Large intestine (tissue), 12 donors: ENCODE results near the gene SLC22A3. TPM values are rescaled to one million over a fixed set of nuclear protein-coding genes. Genes with fewer than 3 reads are reported as not detected.
"Not testable (repeated sequence)": the region's sequence is repeated elsewhere in the genome, so short reads cannot be mapped to it uniquely, and the experiment has no call there.

Source experiments
- DNase-seq, 2 donors: peaks; one replicate each; pipeline versions ENCODE4 v3.0.0 to v3.0.0-alpha.2; 2013
- H3K27ac ChIP-seq: one replicate; pipeline ENCODE4 v1.5.1; 2013; ENCODE audit warnings: low read length
- H3K27me3 ChIP-seq: 2 replicates; pipeline ENCODE4 v1.6.1; 2013; ENCODE audit warnings: low read length; ENCODE audit not compliant: control insufficient read depth, insufficient read depth
- H3K36me3 ChIP-seq: 2 replicates; pipeline ENCODE4 v1.6.1; 2013; ENCODE audit warnings: low read length; ENCODE audit not compliant: control insufficient read depth, insufficient read depth
- H3K4me1 ChIP-seq: one replicate; pipeline ENCODE4 v1.6.1; 2013; ENCODE audit warnings: low read length; ENCODE audit not compliant: control insufficient read depth, insufficient read depth
- H3K4me3 ChIP-seq: one replicate; pipeline ENCODE4 v1.5.1; 2013; ENCODE audit warnings: low read length
- H3K9me3 ChIP-seq: one replicate; pipeline ENCODE4 v1.6.1; 2013; ENCODE audit warnings: mild to moderate bottlenecking, low read depth, low read length, moderate library complexity; ENCODE audit not compliant: control insufficient read depth
- WGBS: methylation state at CpG from one replicate; pipeline ENCODE4 v1.1.5; 2013; ENCODE audit warnings: low lambda C conversion rate; ENCODE audit not compliant: insufficient coverage; 5-methylcytosine and 5-hydroxymethylcytosine counted together
- long read RNA-seq, 11 donors: transcript quantifications; one replicate each; lab custom pipeline, GENCODE V29; 2026
- polyA plus RNA-seq: library from polyadenylated mRNA; unstranded; fragments of 120-200 nt; gene quantifications from one replicate; pipeline ENCODE4 v1.2.1, GENCODE V29; 2013

Gene SLC22A3
- 2.5 TPM for polyA plus RNA-seq
- long read RNA-seq, donor 1, partial matches to known transcripts, result 0 of 1 reads
- long read RNA-seq, donor 1, other reads (novel, unspliced or antisense), result 0 of 1 reads
- long read RNA-seq, donor 2, result 0 reads
- long read RNA-seq, donor 3, partial matches to known transcripts, result 0 of 1 reads
- long read RNA-seq, donor 3, other reads (novel, unspliced or antisense), result 0 of 1 reads
- long read RNA-seq, donor 4, result 0 reads
- long read RNA-seq, donor 5, partial matches to known transcripts, result 0 of 1 reads
- long read RNA-seq, donor 5, other reads (novel, unspliced or antisense), result 0 of 1 reads
- long read RNA-seq, donor 6, result 0 reads
- long read RNA-seq, donor 7, result 0 reads
- long read RNA-seq, donor 8, result 0 reads
- long read RNA-seq, donor 9, result 0 reads
- long read RNA-seq, donor 10, result 0 reads
- long read RNA-seq, donor 11, result 0 reads

GRCh38 chr6:160348223-160349019 lies at the start of gene SLC22A3:
Gene SLC22A3, plus strand, starts transcription at chr6:160348378. Its CDS starts 42 bp downstream, at chr6:160348420.
- WGBS, result no CpG with 5 or more reads among the region's 105 CpGs
- no peaks in the 10 kb centered on the region for H3K36me3 ChIP-seq
- peak within 1 kb of the TSS; percentile 47 for H3K27ac ChIP-seq
- H3K4me3 ChIP-seq, result peak within 1 kb of the TSS; percentile 53
- peaks cover 5% of the 10 kb centered on the region for H3K9me3 ChIP-seq
- peaks cover 28% of the 10 kb centered on the region for H3K27me3 ChIP-seq
- H3K4me1 ChIP-seq, result peaks cover 9% of the 10 kb centered on the region
- DNase-seq, result peak in 1 of 2 donors; percentile 21

GRCh38 chr6:160299559-160299958 lies 48.6 kb upstream of the SLC22A3 start:
- H3K4me3 ChIP-seq, result no peak overlapping the region
- peak overlapping the region; percentile 55 for H3K27ac ChIP-seq
- H3K27me3 ChIP-seq, result no peaks in the 10 kb centered on the region
- H3K9me3 ChIP-seq, result peaks cover 7% of the 10 kb centered on the region
- no peak for DNase-seq
- H3K4me1 ChIP-seq, result peaks cover 16% of the 10 kb centered on the region
- no peaks in the 10 kb centered on the region for H3K36me3 ChIP-seq
- WGBS, result no CpG with 5 or more reads among the region's 11 CpGs

- no peaks in the 10 kb centered on the region for H3K36me3 ChIP-seq
- WGBS, result no CpG with 5 or more reads among the region's 15 CpGs
Observed at GRCh38 chr6:160300076-160300695, 48.0 kb upstream of the SLC22A3 start.

GRCh38 chr6:160301339-160301738 lies 46.8 kb upstream of the SLC22A3 start:
- Histone ChIP-seq H3K4me1 (peaks cover 16% of the 10 kb centered on the region), H3K4me3 (no peak overlapping the region), H3K27ac (no peak overlapping the region), H3K36me3 (no peaks in the 10 kb centered on the region), H3K9me3 (peaks cover 7% of the 10 kb centered on the region), H3K27me3 (no peaks in the 10 kb centered on the region)
- DNase-seq, result no peak
- WGBS, result 86% methylated on average over 1 of the region's 4 CpGs

More at GRCh38 chr6:160300076-160300695, 48.0 kb upstream of the SLC22A3 start:
- peak; percentile 84 to 89 for DNase-seq
- Histone ChIP-seq H3K9me3 (peaks cover 7% of the 10 kb centered on the region), H3K4me3 (no peak overlapping the region), H3K4me1 (peaks cover 16% of the 10 kb centered on the region), H3K27me3 (no peaks in the 10 kb centered on the region), H3K27ac (peak overlapping the region; percentile 55)

- not testable (repeated sequence) for H3K4me3 ChIP-seq
Observed at GRCh38 chr6:160302431-160303082, 45.6 kb upstream of the SLC22A3 start.

DNA sequence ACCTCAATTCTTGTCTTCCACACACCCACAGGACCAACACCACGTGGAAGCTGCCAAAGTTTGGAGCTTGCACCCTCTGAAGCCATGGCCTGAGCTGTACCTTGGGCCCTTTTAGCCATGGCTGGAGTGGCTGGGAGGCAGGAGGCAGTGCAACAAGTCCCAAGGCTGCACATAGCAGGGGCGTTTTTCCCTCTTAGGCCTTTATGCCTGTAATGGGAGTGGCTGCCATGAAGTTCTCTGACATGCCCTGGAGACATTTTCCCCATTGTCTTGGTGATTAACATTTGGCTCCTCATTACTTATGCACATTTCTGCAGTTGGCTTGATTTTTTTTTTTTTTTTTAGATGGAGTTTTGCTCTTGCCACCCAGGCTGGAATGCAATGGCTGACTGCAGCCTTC lies 44.4 kb upstream of the SLC22A3 start:
- Histone ChIP-seq H3K36me3 (no peaks in the 10 kb centered on the region), H3K27ac (no peak overlapping the region), H3K9me3 (peaks cover 7% of the 10 kb centered on the region), H3K27me3 (no peaks in the 10 kb centered on the region), H3K4me1 (peaks cover 16% of the 10 kb centered on the region), H3K4me3 (no peak overlapping the region)
- DNase-seq, result no peak
- WGBS, result no CpG with 5 or more reads among the region's 2 CpGs

More at GRCh38 chr6:160302431-160303082, 45.6 kb upstream of the SLC22A3 start:
- not testable (repeated sequence) for H3K9me3 ChIP-seq, H3K27ac ChIP-seq, H3K36me3 ChIP-seq, H3K27me3 ChIP-seq, DNase-seq
- no CpG with 5 or more reads among the region's 2 CpGs for WGBS
- peaks cover 16% of the 10 kb centered on the region for H3K4me1 ChIP-seq

- Histone ChIP-seq H3K9me3 (peaks cover 11% of the 10 kb centered on the region), H3K4me1 (peaks cover 3% of the 10 kb centered on the region), H3K4me3 (no peak overlapping the region), H3K27ac (no peak overlapping the region), H3K36me3 (no peaks in the 10 kb centered on the region), H3K27me3 (no peaks in the 10 kb centered on the region)
- WGBS, result 60% methylated on average over 1 of the region's 7 CpGs
- no peak for DNase-seq
Observed at GRCh38 chr6:160305926-160306713, 42.1 kb upstream of the SLC22A3 start.

DNA sequence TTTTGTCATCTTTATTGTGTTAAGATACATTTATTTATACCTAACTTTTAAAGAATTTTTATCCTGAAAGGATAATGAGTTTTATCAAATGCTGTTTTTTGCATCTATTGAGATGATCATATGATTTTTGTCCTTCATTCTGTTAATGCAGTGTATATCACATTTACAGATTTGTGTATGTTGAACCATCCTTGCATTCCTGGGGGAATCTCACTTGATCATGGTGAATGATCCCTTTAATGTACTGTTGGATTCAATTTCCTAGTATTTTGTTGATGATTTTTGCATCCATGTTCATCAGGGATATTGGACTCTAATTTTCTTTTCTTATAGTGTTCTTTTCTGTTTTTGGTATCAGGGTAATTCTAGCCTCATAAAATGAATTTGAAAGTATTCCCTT lies 38.5 kb upstream of the SLC22A3 start:
- Histone ChIP-seq H3K27me3 (no peaks in the 10 kb centered on the region), H3K27ac (no peak overlapping the region), H3K9me3 (peaks cover 30% of the 10 kb centered on the region), H3K36me3 (no peaks in the 10 kb centered on the region), H3K4me3 (no peak overlapping the region), H3K4me1 (no peaks in the 10 kb centered on the region)
- DNase-seq, result no peak

- 86% methylated on average over 1 of the region's 2 CpGs for WGBS
- no peak for DNase-seq
- H3K36me3 ChIP-seq, result no peaks in the 10 kb centered on the region
- H3K4me1 ChIP-seq, result no peaks in the 10 kb centered on the region
- peaks cover 30% of the 10 kb centered on the region for H3K9me3 ChIP-seq
- no peaks in the 10 kb centered on the region for H3K27me3 ChIP-seq
- no peak overlapping the region for H3K4me3 ChIP-seq
- H3K27ac ChIP-seq, result no peak overlapping the region
Observed at GRCh38 chr6:160312900-160313299, 35.3 kb upstream of the SLC22A3 start.
